GM12878 (cell line): ENCODE data around the gene KPNA1. TPM values are rescaled to one million over a fixed set of nuclear protein-coding genes. Genes with fewer than 3 reads are reported as not detected.

Experiments used
- ESRRA ChIP-seq: IDR thresholded peaks from 2 replicates; pipeline ENCODE4 v1.6.1; 2012; ENCODE audit warnings: mild to moderate bottlenecking, low read length, improper control_type of control experiment
- IKZF1 ChIP-seq: fragments of 450-650 bp; conservative IDR thresholded peaks from 2 replicates; pipeline ENCODE4 v1.6.1; 2017; ENCODE audit warnings: antibody characterized with exemption, mild to moderate bottlenecking
- IRF4 ChIP-seq: IDR thresholded peaks from 2 replicates; pipeline ENCODE4 v1.6.1; 2011; ENCODE audit warnings: low read depth, low read length
- IRF5 ChIP-seq: fragments of 450-650 bp; IDR thresholded peaks from 2 replicates; pipeline ENCODE4 v1.6.1; 2017; ENCODE audit warnings: borderline replicate concordance
- JUND ChIP-seq: IDR thresholded peaks from 2 replicates; pipeline ENCODE4 v1.6.1; 2012; ENCODE audit warnings: low read depth, mild to moderate bottlenecking, low read length, improper control_type of control experiment, moderate library complexity
- NFYB ChIP-seq: IDR thresholded peaks from 2 replicates; pipeline ENCODE4 v1.6.1; 2011; ENCODE audit warnings: low read depth, mild to moderate bottlenecking, low read length, improper control_type of control experiment, moderate library complexity; ENCODE audit not compliant: insufficient read depth
- POU2F2 ChIP-seq: IDR thresholded peaks from 3 replicates; pipeline ENCODE4 v1.6.1; 2011; ENCODE audit warnings: low read depth, mild to moderate bottlenecking, low read length, borderline replicate concordance
- RBBP5 ChIP-seq: fragments of 200-600 bp; sonication (generic); conservative IDR thresholded peaks from 2 replicates; pipeline ENCODE4 v1.6.1; 2016
- SMARCA5 ChIP-seq: fragments of 450-650 bp; IDR thresholded peaks from 2 replicates; pipeline ENCODE4 v1.6.1; 2017; ENCODE audit warnings: mild to moderate bottlenecking
- SRF ChIP-seq, 2 experiments: IDR thresholded peaks; 2 replicates each; pipeline ENCODE4 v1.6.1; 2011; ENCODE audit warnings: low read depth in 2 of 2, low read length in 2 of 2, mild to moderate bottlenecking in 1 of 2, moderate library complexity in 1 of 2
- TCF12 ChIP-seq: IDR thresholded peaks from 2 replicates; pipeline ENCODE4 v1.6.1; 2011; ENCODE audit warnings: low read depth, mild to moderate bottlenecking, low read length
- ZNF622 ChIP-seq: fragments of 450-650 bp; IDR thresholded peaks from 2 replicates; pipeline ENCODE4 v1.6.1; 2017; ENCODE audit warnings: mild to moderate bottlenecking, inconsistent platforms
- polyA plus RNA-seq, 11 experiments: library from polyadenylated mRNA; depleted of rRNA in 4 of 11; unstranded in 6 of 11; stranded (reverse) in 5 of 11; fragments of >200 nt; fragmentation: Nextera tagmentation in 4 of 11; fragmentation: Illumina TruSeq in 1 of 11; extraction: Ambion mirVana in 4 of 11; extraction: Trizol in 1 of 11; gene quantifications; 1 replicate in 1 of 11; 2 replicates in 10 of 11; pipeline versions ENCODE4 v1.2.1 to v1.2.3, GENCODE V29; 2011 to 2016; ENCODE audit warnings: inconsistent platforms in 2 of 11, missing spikeins in 2 of 11, low read depth in 1 of 11
- total RNA-seq, 4 experiments: library from RNA; depleted of rRNA in 3 of 4; stranded (reverse); fragments of >200 nt in 3 of 4; fragmentation: Illumina TruSeq in 1 of 4; extraction: Trizol in 1 of 4; gene quantifications; 2 replicates each; pipeline versions ENCODE4 v1.2.1 to v1.2.3, GENCODE V29; 2013 to 2021
- TF ChIP-seq, protein P1 (sequence below): fragments of 450-650 bp; IDR thresholded peaks from 2 replicates; pipeline ENCODE4 v1.6.1; 2017; ENCODE audit warnings: mild to moderate bottlenecking, low read depth, inconsistent platforms; ENCODE audit not compliant: poor library complexity, severe bottlenecking
- TF ChIP-seq, protein P2 (sequence below): fragments of 450-650 bp; IDR thresholded peaks from 2 replicates; pipeline ENCODE4 v1.6.1; 2017; ENCODE audit warnings: mild to moderate bottlenecking, moderate library complexity
- TF ChIP-seq, protein P3 (sequence below): fragments of 450-650 bp; IDR thresholded peaks from 2 replicates; pipeline ENCODE4 v1.6.1; 2017; ENCODE audit warnings: mild to moderate bottlenecking, moderate library complexity

The KPNA1 gene
- total and polyA plus RNA-seq, 10 of the 15 experiments (the other 5 are each of a cell fraction or from before 2014, with no cell fraction given) = 8.5 to 52.7 (median 41.0) TPM

GRCh38 chr3:122560680-122561079 is 45.9 kb upstream of the KPNA1 start (continued):
- TF ChIP-seq, protein P1, sequence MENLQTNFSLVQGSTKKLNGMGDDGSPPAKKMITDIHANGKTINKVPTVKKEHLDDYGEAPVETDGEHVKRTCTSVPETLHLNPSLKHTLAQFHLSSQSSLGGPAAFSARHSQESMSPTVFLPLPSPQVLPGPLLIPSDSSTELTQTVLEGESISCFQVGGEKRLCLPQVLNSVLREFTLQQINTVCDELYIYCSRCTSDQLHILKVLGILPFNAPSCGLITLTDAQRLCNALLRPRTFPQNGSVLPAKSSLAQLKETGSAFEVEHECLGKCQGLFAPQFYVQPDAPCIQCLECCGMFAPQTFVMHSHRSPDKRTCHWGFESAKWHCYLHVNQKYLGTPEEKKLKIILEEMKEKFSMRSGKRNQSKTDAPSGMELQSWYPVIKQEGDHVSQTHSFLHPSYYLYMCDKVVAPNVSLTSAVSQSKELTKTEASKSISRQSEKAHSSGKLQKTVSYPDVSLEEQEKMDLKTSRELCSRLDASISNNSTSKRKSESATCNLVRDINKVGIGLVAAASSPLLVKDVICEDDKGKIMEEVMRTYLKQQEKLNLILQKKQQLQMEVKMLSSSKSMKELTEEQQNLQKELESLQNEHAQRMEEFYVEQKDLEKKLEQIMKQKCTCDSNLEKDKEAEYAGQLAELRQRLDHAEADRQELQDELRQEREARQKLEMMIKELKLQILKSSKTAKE = peak; percentile 33
- TF ChIP-seq ZNF622 (no peak), IRF4 (0 out of 2 replicates have a peak, but pooled peaks have one; percentile 42), SRF (IDR thresholded peaks at IDR 0.05; ENCODE audit: low read depth in 2 of 2, low read length in 2 of 2) (no peak), IRF5 (no peak), TCF12 (0 out of 2 replicates have a peak, but pooled peaks have one; percentile 34), RBBP5 (no peak), JUND (peak; percentile 20; the same call in 1 of the 2 replicates), POU2F2 (0 out of 3 replicates have a peak, but pooled peaks have one; percentile 26), NFYB (no peak), IKZF1 (peak; percentile 47; the same call in 1 of the 2 replicates), ESRRA (no peak), SMARCA5 (no peak)
- TF ChIP-seq, protein P2, sequence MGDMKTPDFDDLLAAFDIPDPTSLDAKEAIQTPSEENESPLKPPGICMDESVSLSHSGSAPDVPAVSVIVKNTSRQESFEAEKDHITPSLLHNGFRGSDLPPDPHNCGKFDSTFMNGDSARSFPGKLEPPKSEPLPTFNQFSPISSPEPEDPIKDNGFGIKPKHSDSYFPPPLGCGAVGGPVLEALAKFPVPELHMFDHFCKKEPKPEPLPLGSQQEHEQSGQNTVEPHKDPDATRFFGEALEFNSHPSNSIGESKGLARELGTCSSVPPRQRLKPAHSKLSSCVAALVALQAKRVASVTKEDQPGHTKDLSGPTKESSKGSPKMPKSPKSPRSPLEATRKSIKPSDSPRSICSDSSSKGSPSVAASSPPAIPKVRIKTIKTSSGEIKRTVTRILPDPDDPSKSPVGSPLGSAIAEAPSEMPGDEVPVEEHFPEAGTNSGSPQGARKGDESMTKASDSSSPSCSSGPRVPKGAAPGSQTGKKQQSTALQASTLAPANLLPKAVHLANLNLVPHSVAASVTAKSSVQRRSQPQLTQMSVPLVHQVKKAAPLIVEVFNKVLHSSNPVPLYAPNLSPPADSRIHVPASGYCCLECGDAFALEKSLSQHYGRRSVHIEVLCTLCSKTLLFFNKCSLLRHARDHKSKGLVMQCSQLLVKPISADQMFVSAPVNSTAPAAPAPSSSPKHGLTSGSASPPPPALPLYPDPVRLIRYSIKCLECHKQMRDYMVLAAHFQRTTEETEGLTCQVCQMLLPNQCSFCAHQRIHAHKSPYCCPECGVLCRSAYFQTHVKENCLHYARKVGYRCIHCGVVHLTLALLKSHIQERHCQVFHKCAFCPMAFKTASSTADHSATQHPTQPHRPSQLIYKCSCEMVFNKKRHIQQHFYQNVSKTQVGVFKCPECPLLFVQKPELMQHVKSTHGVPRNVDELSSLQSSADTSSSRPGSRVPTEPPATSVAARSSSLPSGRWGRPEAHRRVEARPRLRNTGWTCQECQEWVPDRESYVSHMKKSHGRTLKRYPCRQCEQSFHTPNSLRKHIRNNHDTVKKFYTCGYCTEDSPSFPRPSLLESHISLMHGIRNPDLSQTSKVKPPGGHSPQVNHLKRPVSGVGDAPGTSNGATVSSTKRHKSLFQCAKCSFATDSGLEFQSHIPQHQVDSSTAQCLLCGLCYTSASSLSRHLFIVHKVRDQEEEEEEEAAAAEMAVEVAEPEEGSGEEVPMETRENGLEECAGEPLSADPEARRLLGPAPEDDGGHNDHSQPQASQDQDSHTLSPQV = 0 out of 2 replicates have a peak, but pooled peaks have one; percentile 13
- TF ChIP-seq, protein P3, sequence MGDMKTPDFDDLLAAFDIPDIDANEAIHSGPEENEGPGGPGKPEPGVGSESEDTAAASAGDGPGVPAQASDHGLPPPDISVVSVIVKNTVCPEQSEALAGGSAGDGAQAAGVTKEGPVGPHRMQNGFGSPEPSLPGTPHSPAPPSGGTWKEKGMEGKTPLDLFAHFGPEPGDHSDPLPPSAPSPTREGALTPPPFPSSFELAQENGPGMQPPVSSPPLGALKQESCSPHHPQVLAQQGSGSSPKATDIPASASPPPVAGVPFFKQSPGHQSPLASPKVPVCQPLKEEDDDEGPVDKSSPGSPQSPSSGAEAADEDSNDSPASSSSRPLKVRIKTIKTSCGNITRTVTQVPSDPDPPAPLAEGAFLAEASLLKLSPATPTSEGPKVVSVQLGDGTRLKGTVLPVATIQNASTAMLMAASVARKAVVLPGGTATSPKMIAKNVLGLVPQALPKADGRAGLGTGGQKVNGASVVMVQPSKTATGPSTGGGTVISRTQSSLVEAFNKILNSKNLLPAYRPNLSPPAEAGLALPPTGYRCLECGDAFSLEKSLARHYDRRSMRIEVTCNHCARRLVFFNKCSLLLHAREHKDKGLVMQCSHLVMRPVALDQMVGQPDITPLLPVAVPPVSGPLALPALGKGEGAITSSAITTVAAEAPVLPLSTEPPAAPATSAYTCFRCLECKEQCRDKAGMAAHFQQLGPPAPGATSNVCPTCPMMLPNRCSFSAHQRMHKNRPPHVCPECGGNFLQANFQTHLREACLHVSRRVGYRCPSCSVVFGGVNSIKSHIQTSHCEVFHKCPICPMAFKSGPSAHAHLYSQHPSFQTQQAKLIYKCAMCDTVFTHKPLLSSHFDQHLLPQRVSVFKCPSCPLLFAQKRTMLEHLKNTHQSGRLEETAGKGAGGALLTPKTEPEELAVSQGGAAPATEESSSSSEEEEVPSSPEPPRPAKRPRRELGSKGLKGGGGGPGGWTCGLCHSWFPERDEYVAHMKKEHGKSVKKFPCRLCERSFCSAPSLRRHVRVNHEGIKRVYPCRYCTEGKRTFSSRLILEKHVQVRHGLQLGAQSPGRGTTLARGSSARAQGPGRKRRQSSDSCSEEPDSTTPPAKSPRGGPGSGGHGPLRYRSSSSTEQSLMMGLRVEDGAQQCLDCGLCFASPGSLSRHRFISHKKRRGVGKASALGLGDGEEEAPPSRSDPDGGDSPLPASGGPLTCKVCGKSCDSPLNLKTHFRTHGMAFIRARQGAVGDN = peak; percentile 60; the same call in 1 of the 2 replicates
